GM23338 (cell line): ENCODE results near the gene RRN3. TPM values are rescaled to one million over a fixed set of nuclear protein-coding genes. Genes with fewer than 3 reads are reported as not detected.
A peak's percentile ranks its signal among the peaks of the same experiment; 100 is the strongest.
"Not testable (repeated sequence)": the region's sequence is repeated elsewhere in the genome, so short reads cannot be mapped to it uniquely, and the experiment has no call there.

Experiments
- ATAC-seq: fragments of 200-7000 bp; cut with Tn5 transposase; 3 replicates; pipeline ENCODE4 v1.9.1; 2020
- DNase-seq: peaks from one replicate; pipeline ENCODE4 v3.0.0-alpha.2; 2015; ENCODE audit warnings: low spot score
- H2AFZ ChIP-seq: fragments of 200-600 bp; sonication (generic); 2 replicates; pipeline ENCODE4 v1.8.0; 2016; ENCODE audit warnings: antibody characterized with exemption, mild to moderate bottlenecking, moderate library complexity
- H3F3A ChIP-seq: fragments of 200-600 bp; sonication (generic); replicated peaks from 2 replicates; pipeline ENCODE4 v1.8.0; 2017; ENCODE audit warnings: antibody characterized with exemption, mixed run types, low read depth
- H3K27ac ChIP-seq: fragments of 200-600 bp; sonication (generic); 2 replicates; pipeline ENCODE4 v1.6.1; 2016; ENCODE audit warnings: low read depth
- H3K27me3 ChIP-seq: fragments of 200-600 bp; sonication (generic); 2 replicates; pipeline ENCODE4 v1.8.0; 2016; ENCODE audit warnings: mild to moderate bottlenecking, mixed run types, moderate library complexity; ENCODE audit not compliant: insufficient read depth
- H3K36me3 ChIP-seq: fragments of 200-600 bp; sonication (generic); 2 replicates; pipeline ENCODE4 v1.8.0; 2016; ENCODE audit warnings: mild to moderate bottlenecking; ENCODE audit not compliant: insufficient read depth
- H3K4me1 ChIP-seq: fragments of 200-600 bp; sonication (generic); 2 replicates; pipeline ENCODE4 v1.8.0; 2016; ENCODE audit warnings: mild to moderate bottlenecking, moderate library complexity; ENCODE audit not compliant: insufficient read depth
- H3K4me2 ChIP-seq: fragments of 200-600 bp; sonication (generic); 2 replicates; pipeline ENCODE4 v1.7.1; 2017; ENCODE audit warnings: mixed run types
- H3K4me3 ChIP-seq: fragments of 200-600 bp; sonication (generic); 2 replicates; pipeline ENCODE4 v1.6.1; 2016; ENCODE audit warnings: mixed run types
- H3K79me2 ChIP-seq: fragments of 200-600 bp; sonication (generic); replicated peaks from 2 replicates; pipeline ENCODE4 v1.8.0; 2017; ENCODE audit warnings: mild to moderate bottlenecking; ENCODE audit not compliant: insufficient read depth
- H3K9me2 ChIP-seq: fragments of 200-600 bp; sonication (generic); 2 replicates; pipeline ENCODE4 v1.8.0; 2017; ENCODE audit not compliant: insufficient read depth
- H4K20me1 ChIP-seq: fragments of 200-600 bp; sonication (generic); replicated peaks from 2 replicates; pipeline ENCODE4 v1.8.0; 2017; ENCODE audit warnings: mild to moderate bottlenecking; ENCODE audit not compliant: insufficient read depth
- H3K27ac Mint-ChIP-seq: 2 replicates; pipeline ENCODE4 v1.8.0; 2020; ENCODE audit warnings: inconsistent platforms, mild to moderate bottlenecking, moderate library complexity, mixed read lengths
- H3K27me3 Mint-ChIP-seq: 3 replicates; pipeline ENCODE4 v1.8.0; 2022; ENCODE audit warnings: low read depth, mild to moderate bottlenecking, moderate library complexity, mixed read lengths, inconsistent platforms; ENCODE audit not compliant: insufficient read depth, poor library complexity
- H3K36me3 Mint-ChIP-seq: 3 replicates; pipeline ENCODE4 v1.8.0; 2021; ENCODE audit warnings: low read depth, mild to moderate bottlenecking, inconsistent platforms, moderate library complexity, mixed read lengths
- H3K4me1 Mint-ChIP-seq: 3 replicates; pipeline ENCODE4 v1.8.0; 2020; ENCODE audit warnings: mild to moderate bottlenecking, inconsistent platforms, mixed read lengths
- H3K4me3 Mint-ChIP-seq: 3 replicates; pipeline ENCODE4 v1.8.0; 2021; ENCODE audit warnings: moderate library complexity, mild to moderate bottlenecking, inconsistent platforms, mixed read lengths
- H3K9me3 Mint-ChIP-seq: 3 replicates; pipeline ENCODE4 v1.8.0; 2020; ENCODE audit warnings: moderate library complexity, mild to moderate bottlenecking, inconsistent platforms, mixed read lengths
- CREB1 ChIP-seq: fragments of 250-450 bp; sonication (Bioruptor Pico); IDR thresholded peaks from 2 replicates; pipeline ENCODE4 v1.5.0; 2020; ENCODE audit warnings: low read depth, mild to moderate bottlenecking, moderate library complexity
- ETS1 ChIP-seq: IDR thresholded peaks from 2 replicates; pipeline ENCODE4 v1.6.1; 2016; ENCODE audit warnings: antibody characterized with exemption
- POLR2AphosphoS5 ChIP-seq: IDR thresholded peaks from 2 replicates; pipeline ENCODE4 v1.6.1; 2016; ENCODE audit warnings: antibody characterized with exemption, low read depth
- long read RNA-seq: library from polyadenylated mRNA; unstranded; transcript quantifications from one replicate; pipeline ENCODE4 v2.0.0, GENCODE V29; 2020; ENCODE audit not compliant: unreplicated experiment
- polyA plus RNA-seq: library from polyadenylated mRNA; unstranded; fragments of >200 nt; fragmentation: Nextera tagmentation; extraction: Ambion mirVana; gene quantifications from 2 replicates; pipeline ENCODE4 v1.2.1, GENCODE V29; 2016
- total RNA-seq: library from RNA; depleted of rRNA; stranded (reverse); fragments of >200 nt; shearing (Covaris generic); gene quantifications from 2 replicates; pipeline ENCODE4 v1.2.3, GENCODE V29; 2014; rRNA removed

The RRN3 gene
- 38.6 and 41.5 TPM in 2 replicates for total RNA-seq
- 13.8 and 15.4 TPM in 2 replicates for polyA plus RNA-seq
- long read RNA-seq, partial matches to known transcripts = 2 of 6 reads
- long read RNA-seq, other reads (novel, unspliced or antisense) = 0 of 6 reads

- H3K9me3 Mint-ChIP-seq = not testable (repeated sequence)
Measured at GRCh38 chr16:15093955-15094827, at the start of gene RRN3. Gene RRN3, minus strand, starts transcription at chr16:15094272. Its CDS starts 39 bp downstream, at chr16:15094233.

GRCh38 chr16:15143601-15144091 is 49.6 kb upstream of the RRN3 start:
- Histone ChIP-seq H3K4me1 (peaks cover 10% of the 10 kb centered on the region; the same call in 1 of the 2 replicates), H3K27ac (peak overlapping the region; percentile 59; the same call in 1 of the 2 replicates), H3K4me2 (peak overlapping the region; percentile 70), H3K79me2 (peaks cover 72% of the 10 kb centered on the region)
- peak; percentile 10 for ATAC-seq
- not testable (repeated sequence) for H2AFZ ChIP-seq, H3K36me3 ChIP-seq, H3F3A ChIP-seq, H3K4me3 Mint-ChIP-seq, H3K27me3 ChIP-seq, H3K4me3 ChIP-seq, H3K9me3 Mint-ChIP-seq, H3K27ac Mint-ChIP-seq, H4K20me1 ChIP-seq, H3K36me3 Mint-ChIP-seq, H3K9me2 ChIP-seq
- H3K27me3 Mint-ChIP-seq = peaks cover 16% of the 10 kb centered on the region
- peak; percentile 37 for DNase-seq
- peaks cover 28% of the 10 kb centered on the region for H3K4me1 Mint-ChIP-seq

More at GRCh38 chr16:15093955-15094827, at the start of gene RRN3:
- H3K4me1 Mint-ChIP-seq, H3F3A ChIP-seq, H3K27me3 Mint-ChIP-seq, H4K20me1 ChIP-seq, H3K27me3 ChIP-seq, H3K9me2 ChIP-seq, H3K4me1 ChIP-seq, H3K36me3 ChIP-seq: not testable (repeated sequence)
- DNase-seq = peak; percentile 96
- Histone ChIP-seq H3K4me2 (peak within 1 kb of the TSS; percentile 79), H3K4me3 (peak within 1 kb of the TSS; percentile 59), H2AFZ (peak within 1 kb of the TSS; percentile 76; the same call in 1 of the 2 replicates), H3K79me2 (peaks cover 22% of the 10 kb centered on the region), H3K27ac (peak within 1 kb of the TSS; percentile 86; the same call in 1 of the 2 replicates)
- Mint-ChIP-seq H3K36me3 (peaks cover 31% of the 10 kb centered on the region; the same call in 2 of the 3 replicates), H3K4me3 (peak within 1 kb of the TSS; percentile 99), H3K27ac (peak within 1 kb of the TSS; percentile 99)
- TF ChIP-seq CREB1 (CRISPR knock-in tag) (peak; percentile 88), POLR2AphosphoS5 (peak; percentile 85), ETS1 (peak; percentile 68; the same call in 1 of the 2 replicates)
- peak; percentile 100 for ATAC-seq

- Histone ChIP-seq H3K79me2 (peaks cover 72% of the 10 kb centered on the region), H3K4me1 (peaks cover 10% of the 10 kb centered on the region; the same call in 1 of the 2 replicates)
- DNase-seq, H3K27me3 ChIP-seq, H3K27ac ChIP-seq, H3K36me3 Mint-ChIP-seq, H3K9me3 Mint-ChIP-seq, H3K4me3 ChIP-seq, H3K9me2 ChIP-seq, H4K20me1 ChIP-seq, H2AFZ ChIP-seq, H3F3A ChIP-seq, H3K4me3 Mint-ChIP-seq, H3K36me3 ChIP-seq, H3K4me2 ChIP-seq, H3K27ac Mint-ChIP-seq: not testable (repeated sequence)
- peaks cover 27% of the 10 kb centered on the region for H3K4me1 Mint-ChIP-seq
- ATAC-seq = peak; percentile 0; the same call in 2 of the 3 replicates
- peaks cover 16% of the 10 kb centered on the region for H3K27me3 Mint-ChIP-seq
Measured at GRCh38 chr16:15142891-15143600, 49.0 kb upstream of the RRN3 start.

- not testable (repeated sequence) for H3K27me3 ChIP-seq, H3K27ac Mint-ChIP-seq, ATAC-seq, H3K36me3 Mint-ChIP-seq, H3K27ac ChIP-seq, H3K4me3 Mint-ChIP-seq, H3K4me1 ChIP-seq, H3K4me2 ChIP-seq, H3K9me2 ChIP-seq, H3K4me3 ChIP-seq, DNase-seq, H4K20me1 ChIP-seq, H2AFZ ChIP-seq, H3K36me3 ChIP-seq, H3K9me3 Mint-ChIP-seq, H3F3A ChIP-seq
- Mint-ChIP-seq H3K27me3 (peaks cover 12% of the 10 kb centered on the region), H3K4me1 (peaks cover 27% of the 10 kb centered on the region)
- peaks cover 65% of the 10 kb centered on the region for H3K79me2 ChIP-seq
Measured at GRCh38 chr16:15142107-15142890, 48.2 kb upstream of the RRN3 start.
